ENCODE results near the gene VAT1L. TPM values are rescaled to one million over a fixed set of nuclear protein-coding genes. Genes with fewer than 3 reads are reported as not detected.

The VAT1L gene
- total and polyA plus RNA-seq, 2 experiments from 2014 or later, result 11.0 to 24.4 TPM

GRCh38 chr16:77995843-77996455 lies 207.6 kb downstream of the VAT1L start (continued):
- TF ChIP-seq REST (IDR thresholded peaks at IDR 0.05; ENCODE audit: unreplicated experiment), result no peak
- no peak for TF ChIP-seq EZH2 (IDR thresholded peaks at IDR 0.05; ENCODE audit: low read depth, unreplicated experiment)
- no peak for TF ChIP-seq ZNF114 (CRISPR knock-in tag; IDR thresholded peaks at IDR 0.05)
- TF ChIP-seq POLR2AphosphoS5 (IDR thresholded peaks at IDR 0.05; ENCODE audit: low read depth), result no peak
- TF ChIP-seq EZH2phosphoT487 (IDR thresholded peaks at IDR 0.05; ENCODE audit: unreplicated experiment), result no peak
- no peak for TF ChIP-seq ETS1 (IDR thresholded peaks at IDR 0.05)
- TF ChIP-seq JUNB (IDR thresholded peaks at IDR 0.05; ENCODE audit: unreplicated experiment), result no peak
- no peak for TF ChIP-seq NANOG (IDR thresholded peaks at IDR 0.05; ENCODE audit: borderline replicate concordance)

GRCh38 chr16:77998350-77999023 lies 210.1 kb downstream of the VAT1L start:
- H3K4me3 Mint-ChIP-seq, result no peak overlapping the region
- ATAC-seq (no peak; the same call in 2 of the 3 replicates), DNase-seq (ENCODE audit: low spot score) (peak; percentile 34)
- H3F3A ChIP-seq (replicated peaks; ENCODE audit: low read depth), result no peaks in the 10 kb centered on the region
- no peak overlapping the region for H3K4me2 ChIP-seq
- H3K36me3 ChIP-seq (ENCODE audit: insufficient read depth), result no peaks in the 10 kb centered on the region; the same call in 1 of the 2 replicates
- peaks cover 6% of the 10 kb centered on the region for H3K4me1 ChIP-seq (ENCODE audit: insufficient read depth)
- H3K36me3 Mint-ChIP-seq (ENCODE audit: low read depth), result peaks cover 35% of the 10 kb centered on the region
- H3K27me3 Mint-ChIP-seq (ENCODE audit: insufficient read depth, low read depth, poor library complexity), result peaks cover 4% of the 10 kb centered on the region
- TF ChIP-seq CTCF (conservative IDR thresholded peaks at IDR 0.05; ENCODE audit: low read depth in 2 of 2) (peak in 1 of 2 experiments; percentile 12; a peak in 2 of 4 replicates), ZNF462 (CRISPR knock-in tag; IDR thresholded peaks at IDR 0.05) (no peak)
- peaks cover 49% of the 10 kb centered on the region for H3K9me3 Mint-ChIP-seq
- H3K79me2 ChIP-seq (replicated peaks; ENCODE audit: insufficient read depth), result no peaks in the 10 kb centered on the region
- H4K20me1 ChIP-seq (replicated peaks; ENCODE audit: insufficient read depth), result no peaks in the 10 kb centered on the region
- no peaks in the 10 kb centered on the region for H3K27me3 ChIP-seq (ENCODE audit: insufficient read depth)
- H2AFZ ChIP-seq, result no peak overlapping the region
- no peak overlapping the region for H3K4me3 ChIP-seq
- no peak overlapping the region for H3K27ac ChIP-seq (ENCODE audit: low read depth)
- H3K9me2 ChIP-seq (ENCODE audit: insufficient read depth), result no peaks in the 10 kb centered on the region
- H3K27ac Mint-ChIP-seq, result no peak overlapping the region
- H3K4me1 Mint-ChIP-seq, result peaks cover 8% of the 10 kb centered on the region

Data from GM23338 (cell line).